Sigmoid colon (tissue), 7 donors: ENCODE results near the gene FXYD7. TPM values are rescaled to one million over a fixed set of nuclear protein-coding genes. Genes with fewer than 3 reads are reported as not detected.

Experiments
- DNase-seq: peaks from one replicate; pipeline ENCODE4 v3.0.0-alpha.2; 2019
- H3K27ac ChIP-seq, 4 donors: fragments of 200-600 bp; sonication (generic); one replicate each; pipeline ENCODE4 v1.5.1; 2016 to 2019; ENCODE audit warnings: mild to moderate bottlenecking in 1 of 4
- H3K27me3 ChIP-seq, 3 donors: fragments of 200-600 bp; sonication (generic); one replicate each; pipeline ENCODE4 v1.5.1; 2019; ENCODE audit warnings: mild to moderate bottlenecking in 1 of 3
- H3K36me3 ChIP-seq, 4 donors: fragments of 200-600 bp; sonication (generic); one replicate each; pipeline ENCODE4 v1.5.1; 2016 to 2019
- H3K4me1 ChIP-seq, 4 donors: fragments of 200-600 bp; sonication (generic); one replicate each; pipeline ENCODE4 v1.5.1; 2017 to 2019
- H3K4me3 ChIP-seq, 4 donors: fragments of 200-600 bp; sonication (generic); one replicate each; pipeline ENCODE4 v1.5.1; 2017 to 2019; ENCODE audit warnings: mild to moderate bottlenecking in 2 of 4, moderate library complexity in 1 of 4
- H3K9me3 ChIP-seq, 4 donors: fragments of 200-600 bp in 3 of 4; sonication (generic) in 3 of 4; one replicate each; pipeline versions ENCODE4 v1.5.1 to v1.6.1; 2013 to 2019
- POLR2A ChIP-seq, 2 donors: fragments of 450-650 bp; IDR thresholded peaks; one replicate each; pipeline ENCODE4 v1.6.1; 2016; ENCODE audit warnings: antibody characterized with exemption in 2 of 2, mild to moderate bottlenecking in 2 of 2, moderate library complexity in 2 of 2
- POLR2AphosphoS5 ChIP-seq, 4 donors: sonication (generic); formaldehyde crosslinking; IDR thresholded peaks; one replicate each; pipeline ENCODE4 v1.6.1; 2017; ENCODE audit warnings: antibody characterized with exemption in 4 of 4
- WGBS, 2 donors: extraction: QIAGEN DNeasy Blood & Tissue Kit; methylation state at CpG; one replicate each; pipeline ENCODE4 v1.1.7; 2013; 5-methylcytosine and 5-hydroxymethylcytosine counted together
- intact Hi-C: fragments of 100-400 bp; cut with DNase I; formaldehyde crosslinking; loops from one replicate; pipeline ENCODE4 v1.15.1; 2023
- polyA plus RNA-seq, 3 donors: library from polyadenylated mRNA; stranded (reverse); fragments of 200-250 nt; gene quantifications; one replicate each; pipeline ENCODE4 v1.2.3, GENCODE V29; 2013
- small RNA-seq, 3 donors: library from RNA; depleted of rRNA; stranded (forward); fragments of <200 nt; gene quantifications; one replicate each; pipeline ENCODE3, GENCODE V24; 2016
- total RNA-seq, 4 donors: library from RNA; depleted of rRNA; stranded (reverse); fragments of >200 nt; gene quantifications; one replicate each; pipeline ENCODE4 v1.1.0, GENCODE V29; 2016
- TF ChIP-seq, protein P1 (sequence below), 4 experiments: fragments of 450-650 bp in 3 of 4; fragments of 200-600 bp in 1 of 4; IDR thresholded peaks; one replicate each; pipeline ENCODE4 v1.5.1; 2016 to 2019; ENCODE audit warnings: antibody characterized with exemption in 4 of 4, mild to moderate bottlenecking in 3 of 4, moderate library complexity in 2 of 4
- donor health status: healthy with polysubstance abuse.
- donor health status: Bipolar disorder and iron deficiency.
- donor health status: healthy.

FXYD7 gene
- total and polyA plus RNA-seq, 7 donors = 1.7 to 3.3 TPM; not detected in 5

DNA sequence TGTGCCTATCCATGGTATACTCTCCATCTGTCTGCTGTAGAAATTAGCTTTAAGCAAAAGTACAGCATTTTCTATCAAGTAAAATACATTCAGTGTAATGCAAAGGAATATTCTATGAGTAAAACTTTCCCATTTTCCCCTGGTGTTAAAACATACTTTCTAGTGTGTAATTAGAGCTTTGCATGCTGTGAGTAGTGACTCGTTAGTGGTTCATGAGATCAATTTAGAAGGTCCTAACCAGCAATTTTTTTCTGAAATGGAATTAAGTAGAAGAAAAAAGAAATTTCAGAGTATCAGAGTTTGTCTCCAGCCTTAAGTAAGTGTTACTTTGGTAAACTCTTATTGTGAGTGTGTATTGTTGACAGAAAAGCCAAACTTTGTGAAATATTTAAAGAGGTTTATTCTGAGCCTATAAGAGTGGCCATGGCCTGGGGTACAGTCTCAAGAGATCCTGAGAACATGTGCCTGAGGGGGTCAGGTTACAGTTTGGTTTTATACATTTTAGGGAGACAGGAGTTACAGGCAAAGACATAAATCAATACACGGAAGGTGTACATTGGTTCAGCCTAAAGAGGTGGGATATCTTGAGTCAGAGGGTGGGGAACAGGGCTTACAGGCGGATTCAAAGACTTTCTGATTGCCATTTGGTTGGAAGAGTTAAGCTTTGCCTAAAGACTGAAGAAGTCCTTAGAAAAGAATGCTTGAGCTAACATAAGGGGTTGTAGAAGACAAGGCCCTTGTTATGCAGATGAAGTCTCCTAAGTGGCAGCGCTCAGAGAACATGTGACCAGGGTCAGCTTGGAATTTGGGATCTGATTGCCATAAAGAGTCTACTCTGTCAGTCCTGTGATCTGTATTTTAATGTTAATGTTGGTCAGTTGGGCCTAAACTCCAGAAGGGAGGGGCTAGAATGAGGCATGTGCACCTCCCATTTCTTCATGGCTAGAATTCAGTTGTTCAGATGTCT, 60.0 kb downstream of the FXYD7 start:
- DNase-seq = no peak
- Histone ChIP-seq H3K36me3 (no peaks in the 10 kb centered on the region), H3K4me3 (no peak overlapping the region), H3K4me1 (no peaks in the 10 kb centered on the region), H3K27me3 (peaks cover 0 to 5% (median 4%) of the 10 kb centered on the region in 3 donors), H3K27ac (no peak overlapping the region), H3K9me3 (no peaks in the 10 kb centered on the region)
- 85 to 93% methylated on average over 4 of the region's 4 CpGs for WGBS, 2 donors
- intact Hi-C loops = no loop called here
- no peak for TF ChIP-seq POLR2A (IDR thresholded peaks at IDR 0.05)
- TF ChIP-seq POLR2AphosphoS5 (IDR thresholded peaks at IDR 0.05) = no peak
- TF ChIP-seq, protein P1, sequence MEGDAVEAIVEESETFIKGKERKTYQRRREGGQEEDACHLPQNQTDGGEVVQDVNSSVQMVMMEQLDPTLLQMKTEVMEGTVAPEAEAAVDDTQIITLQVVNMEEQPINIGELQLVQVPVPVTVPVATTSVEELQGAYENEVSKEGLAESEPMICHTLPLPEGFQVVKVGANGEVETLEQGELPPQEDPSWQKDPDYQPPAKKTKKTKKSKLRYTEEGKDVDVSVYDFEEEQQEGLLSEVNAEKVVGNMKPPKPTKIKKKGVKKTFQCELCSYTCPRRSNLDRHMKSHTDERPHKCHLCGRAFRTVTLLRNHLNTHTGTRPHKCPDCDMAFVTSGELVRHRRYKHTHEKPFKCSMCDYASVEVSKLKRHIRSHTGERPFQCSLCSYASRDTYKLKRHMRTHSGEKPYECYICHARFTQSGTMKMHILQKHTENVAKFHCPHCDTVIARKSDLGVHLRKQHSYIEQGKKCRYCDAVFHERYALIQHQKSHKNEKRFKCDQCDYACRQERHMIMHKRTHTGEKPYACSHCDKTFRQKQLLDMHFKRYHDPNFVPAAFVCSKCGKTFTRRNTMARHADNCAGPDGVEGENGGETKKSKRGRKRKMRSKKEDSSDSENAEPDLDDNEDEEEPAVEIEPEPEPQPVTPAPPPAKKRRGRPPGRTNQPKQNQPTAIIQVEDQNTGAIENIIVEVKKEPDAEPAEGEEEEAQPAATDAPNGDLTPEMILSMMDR (IDR thresholded peaks at IDR 0.05) = no peak

Small RNA genes lying within 50 kb of the gene (small RNA-seq; reads per million reads assigned to genes)
- gene AC020907.2 = 0 reads per million in 3 donors

Other genes with a start within 250 kb of the FXYD7 start
- 1 to 10 TPM; 1.7 to 3.9 (median 1.9) TPM for gene ZNF30, start 216.4 kb upstream of the FXYD7 start, total RNA-seq
- gene ZNF30, start 216.4 kb upstream of the FXYD7 start, polyA plus RNA-seq = 1 to 10 TPM in 1 of 3 donors, under 1 TPM in 2; 0.46 to 1.8 (median 0.60) TPM
- gene ZNF792, start 179.0 kb upstream of the FXYD7 start, total RNA-seq = 1 to 10 TPM; 3.1 to 6.4 (median 4.2) TPM
- 1 to 10 TPM; 1.4 to 3.0 (median 1.8) TPM for gene ZNF792, start 179.0 kb upstream of the FXYD7 start, polyA plus RNA-seq
- 10 to 100 TPM; 27.1 to 58.9 (median 43.0) TPM for gene GRAMD1A, start 142.9 kb upstream of the FXYD7 start, total RNA-seq
- 10 to 100 TPM in 2 of 3 donors, 1 to 10 TPM in 1; 5.1 to 41.1 (median 12.0) TPM for gene GRAMD1A, start 142.9 kb upstream of the FXYD7 start, polyA plus RNA-seq
- gene SCN1B, start 112.8 kb upstream of the FXYD7 start, total RNA-seq = 10 to 100 TPM in 1 of 4 donors, 1 to 10 TPM in 3; 3.0 to 10.0 (median 6.6) TPM
- gene SCN1B, start 112.8 kb upstream of the FXYD7 start, polyA plus RNA-seq = 1 to 10 TPM; 4.5 to 9.6 (median 4.9) TPM
- under 1 TPM in 3 of 4 donors, not detected in 1; 0.36 to 0.95 (median 0.66) TPM for gene HPN, start 101.5 kb upstream of the FXYD7 start, total RNA-seq
- gene HPN, start 101.5 kb upstream of the FXYD7 start, polyA plus RNA-seq = 1 to 10 TPM in 1 of 3 donors, under 1 TPM in 1, not detected in 1; 0.61 to 1.8 TPM
- 10 to 100 TPM in 2 of 4 donors, 1 to 10 TPM in 2; 3.7 to 15.3 (median 8.2) TPM for gene FXYD3, start 27.4 kb upstream of the FXYD7 start, total RNA-seq
- 1,000 to 10,000 TPM; 2,472 to 3,333 (median 2,871) TPM for gene FXYD3, start 27.4 kb upstream of the FXYD7 start, polyA plus RNA-seq
- 10 to 100 TPM; 29.0 to 47.1 (median 35.1) TPM for gene LGI4, start 8.2 kb upstream of the FXYD7 start, total RNA-seq
- gene LGI4, start 8.2 kb upstream of the FXYD7 start, polyA plus RNA-seq = 10 to 100 TPM in 1 of 3 donors, 1 to 10 TPM in 2; 4.2 to 35.7 (median 9.0) TPM
- 100 to 1,000 TPM in 1 of 4 donors, 10 to 100 TPM in 3; 39.1 to 107 (median 44.6) TPM for gene FXYD1, start 4.4 kb upstream of the FXYD7 start, total RNA-seq
- 10 to 100 TPM in 2 of 3 donors, 1 to 10 TPM in 1; 6.0 to 57.7 (median 15.0) TPM for gene FXYD1, start 4.4 kb upstream of the FXYD7 start, polyA plus RNA-seq
- gene FXYD5, start 11.5 kb downstream of the FXYD7 start, total RNA-seq = 10 to 100 TPM; 20.1 to 32.4 (median 28.8) TPM
- gene FXYD5, start 11.5 kb downstream of the FXYD7 start, polyA plus RNA-seq = 100 to 1,000 TPM in 1 of 3 donors, 10 to 100 TPM in 2; 18.5 to 102 (median 27.0) TPM
- gene FAM187B, start 85.5 kb downstream of the FXYD7 start, total RNA-seq = not detected
- gene FAM187B, start 85.5 kb downstream of the FXYD7 start, polyA plus RNA-seq = not detected
- 1 to 10 TPM in 3 of 4 donors, under 1 TPM in 1; 0.68 to 3.6 (median 2.3) TPM for gene LSR, start 105.7 kb downstream of the FXYD7 start, total RNA-seq
- gene LSR, start 105.7 kb downstream of the FXYD7 start, polyA plus RNA-seq = 100 to 1,000 TPM in 1 of 3 donors, 10 to 100 TPM in 2; 51.8 to 218 (median 61.9) TPM
- gene USF2, start 125.7 kb downstream of the FXYD7 start, total RNA-seq = 100 to 1,000 TPM in 3 of 4 donors, 10 to 100 TPM in 1; 76.8 to 120 (median 102) TPM
- 10 to 100 TPM; 72.8 to 98.3 (median 76.3) TPM for gene USF2, start 125.7 kb downstream of the FXYD7 start, polyA plus RNA-seq
- gene HAMP, start 139.3 kb downstream of the FXYD7 start, total RNA-seq = 1 to 10 TPM in 1 of 4 donors, not detected in 3; 3.1 TPM
- under 1 TPM; under 0.01 to 0.92 (median 0.61) TPM for gene HAMP, start 139.3 kb downstream of the FXYD7 start, polyA plus RNA-seq
- gene MAG, start 148.9 kb downstream of the FXYD7 start, total RNA-seq = 1 to 10 TPM in 1 of 4 donors, not detected in 3; 6.1 TPM
- under 1 TPM in 1 of 3 donors, not detected in 2; 0.06 TPM for gene MAG, start 148.9 kb downstream of the FXYD7 start, polyA plus RNA-seq
- gene CD22, start 185.9 kb downstream of the FXYD7 start, total RNA-seq = 1 to 10 TPM; 1.2 to 4.8 (median 2.7) TPM
- 100 to 1,000 TPM in 1 of 3 donors, 1 to 10 TPM in 1, under 1 TPM in 1; 0.69 to 107 (median 4.8) TPM for gene CD22, start 185.9 kb downstream of the FXYD7 start, polyA plus RNA-seq
- not detected for gene FFAR1, start 204.6 kb downstream of the FXYD7 start, total RNA-seq
- under 1 TPM in 1 of 3 donors, not detected in 2; 0.06 TPM for gene FFAR1, start 204.6 kb downstream of the FXYD7 start, polyA plus RNA-seq
- gene FFAR3, start 215.2 kb downstream of the FXYD7 start, total RNA-seq = 1 to 10 TPM; 1.1 to 1.9 (median 1.5) TPM
- gene FFAR3, start 215.2 kb downstream of the FXYD7 start, polyA plus RNA-seq = under 1 TPM in 1 of 3 donors, not detected in 2; 0.67 TPM
- under 1 TPM in 3 of 4 donors, not detected in 1; 0.27 to 0.83 (median 0.36) TPM for gene GPR42, start 227.8 kb downstream of the FXYD7 start, total RNA-seq
- under 1 TPM in 1 of 3 donors, not detected in 2; 0.17 TPM for gene GPR42, start 227.8 kb downstream of the FXYD7 start, polyA plus RNA-seq